ENCODE results near the gene PALM2AKAP2.

The PALM2AKAP2 gene

DNA sequence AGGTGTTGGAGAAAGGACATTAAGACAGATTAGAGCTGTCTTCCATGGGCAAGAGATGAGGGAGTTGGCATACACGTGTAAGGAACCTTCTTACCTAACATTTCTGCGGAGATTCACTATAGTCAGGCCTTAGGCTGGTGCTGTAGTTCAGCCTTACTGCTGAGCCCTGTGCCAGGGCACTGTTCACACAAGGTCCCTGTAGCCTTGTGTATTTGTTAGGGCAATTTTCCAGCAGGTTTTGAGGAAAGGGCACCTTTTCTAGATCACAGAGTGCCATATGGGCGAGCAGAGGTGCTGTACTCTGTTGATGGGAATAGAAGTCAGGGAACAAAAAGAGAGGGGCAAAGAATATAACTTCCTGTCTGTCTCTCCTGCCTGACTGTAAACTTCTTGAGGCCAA, 15.6 kb downstream of the PALM2AKAP2 start:
- Histone ChIP-seq H3K14ac (ENCODE audit: low read length) (no peak overlapping the region), H3K36me3 (replicated peaks in 1 of 2; ENCODE audit: control insufficient read depth in 2 of 2, insufficient read depth in 2 of 2, low read length in 2 of 2) (no peaks in the 10 kb centered on the region), H2BK5ac (ENCODE audit: low read length) (no peak overlapping the region), H3K4me2 (ENCODE audit: insufficient read depth, low read length, poor library complexity, severe bottlenecking) (no peak overlapping the region), H3K18ac (ENCODE audit: low read length) (no peak overlapping the region), H3K27me3 (ENCODE audit: control insufficient read depth in 3 of 3, insufficient read depth in 3 of 3, low read depth in 1 of 3, low read length in 3 of 3) (no peaks in the 10 kb centered on the region), H4K91ac (ENCODE audit: low read depth, low read length, poor library complexity) (no peak overlapping the region), H2AK5ac (ENCODE audit: low read depth, low read length) (no peak overlapping the region), H3K27ac (replicated peaks; ENCODE audit: low read length) (no peak overlapping the region), H3K4ac (ENCODE audit: low read length) (no peak overlapping the region), H2BK15ac (ENCODE audit: low read length) (no peak overlapping the region), H2BK12ac (ENCODE audit: low read length) (no peak overlapping the region), H3K9me3 (replicated peaks in 1 of 2; ENCODE audit: control insufficient read depth in 2 of 2, insufficient read depth in 1 of 2, low read depth in 1 of 2, low read length in 2 of 2) (no peaks in the 10 kb centered on the region), H4K8ac (ENCODE audit: low read depth, low read length) (no peak overlapping the region), H2BK120ac (ENCODE audit: low read depth, low read length) (no peak overlapping the region), H3K9ac (ENCODE audit: low read depth, low read length, poor library complexity) (no peak overlapping the region), H3K4me3 (ENCODE audit: low read length in 2 of 2) (no peak overlapping the region), H3K79me1 (ENCODE audit: low read depth, low read length) (peaks cover 3% of the 10 kb centered on the region), H3K23ac (ENCODE audit: low read depth, low read length, poor library complexity) (no peak overlapping the region), H2AFZ (ENCODE audit: low read length) (no peak overlapping the region), H3K4me1 (ENCODE audit: control insufficient read depth in 2 of 2, insufficient read depth in 1 of 2, low read depth in 1 of 2, low read length in 2 of 2) (peaks cover 0 to 7% of the 10 kb centered on the region in 2 donors)
- DNase-seq (ENCODE audit: low spot score): no peak
- WGBS, 2 donors (ENCODE audit: extremely low coverage in 2 of 2, insufficient read length in 2 of 2, insufficient replicate concordance in 1 of 2): no CpG with 5 or more reads among the region's 3 CpGs

DNA sequence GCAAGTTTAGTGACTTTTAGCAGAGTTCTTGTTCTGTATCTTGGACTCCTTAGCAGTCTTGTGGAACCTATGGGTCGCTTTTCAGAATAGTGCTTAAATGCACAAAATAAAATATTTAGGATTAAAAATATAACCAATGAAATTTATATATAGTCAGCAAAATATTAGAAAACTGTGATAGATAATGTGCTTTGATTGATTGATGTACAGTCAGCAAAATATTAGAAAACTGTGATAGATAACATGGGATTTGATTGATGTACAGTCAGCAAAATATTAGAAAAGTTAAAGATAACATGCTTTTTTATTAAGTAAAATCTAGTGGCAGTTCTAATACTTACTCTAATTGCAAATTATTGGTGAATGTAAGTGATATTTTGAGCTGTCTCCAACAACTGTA, 16.1 kb downstream of the PALM2AKAP2 start:
- peaks cover 3% of the 10 kb centered on the region for H3K79me1 ChIP-seq (ENCODE audit: low read depth, low read length)
- no CpG with 5 or more reads among the region's 1 CpG for WGBS, 2 donors (ENCODE audit: extremely low coverage in 2 of 2, insufficient read length in 2 of 2, insufficient replicate concordance in 1 of 2)
- H3K9me3 ChIP-seq (replicated peaks in 1 of 2; ENCODE audit: control insufficient read depth in 2 of 2, insufficient read depth in 1 of 2, low read depth in 1 of 2, low read length in 2 of 2): no peaks in the 10 kb centered on the region
- no peak overlapping the region for H2AK5ac ChIP-seq (ENCODE audit: low read depth, low read length)
- H3K23ac ChIP-seq (ENCODE audit: low read depth, low read length, poor library complexity): no peak overlapping the region
- H3K9ac ChIP-seq (ENCODE audit: low read depth, low read length, poor library complexity): no peak overlapping the region
- no peak overlapping the region for H2BK15ac ChIP-seq (ENCODE audit: low read length)
- no peak overlapping the region for H4K8ac ChIP-seq (ENCODE audit: low read depth, low read length)
- H3K4me1 ChIP-seq (ENCODE audit: control insufficient read depth in 2 of 2, insufficient read depth in 1 of 2, low read depth in 1 of 2, low read length in 2 of 2): peaks cover 0 to 7% of the 10 kb centered on the region in 2 donors
- H3K4me2 ChIP-seq (ENCODE audit: insufficient read depth, low read length, poor library complexity, severe bottlenecking): no peak overlapping the region
- no peak overlapping the region for H4K91ac ChIP-seq (ENCODE audit: low read depth, low read length, poor library complexity)
- no peak overlapping the region for H2AFZ ChIP-seq (ENCODE audit: low read length)
- H3K18ac ChIP-seq (ENCODE audit: low read length): no peak overlapping the region
- no peak overlapping the region for H3K4me3 ChIP-seq (ENCODE audit: low read length in 2 of 2)
- no peak overlapping the region for H3K4ac ChIP-seq (ENCODE audit: low read length)
- no peak overlapping the region for H3K14ac ChIP-seq (ENCODE audit: low read length)
- H3K36me3 ChIP-seq (replicated peaks in 1 of 2; ENCODE audit: control insufficient read depth in 2 of 2, insufficient read depth in 2 of 2, low read length in 2 of 2): no peaks in the 10 kb centered on the region
- no peak overlapping the region for H3K27ac ChIP-seq (replicated peaks; ENCODE audit: low read length)
- no peaks in the 10 kb centered on the region for H3K27me3 ChIP-seq (ENCODE audit: control insufficient read depth in 3 of 3, insufficient read depth in 3 of 3, low read depth in 1 of 3, low read length in 3 of 3)
- DNase-seq (ENCODE audit: low spot score): no peak
- H2BK120ac ChIP-seq (ENCODE audit: low read depth, low read length): no peak overlapping the region
- H2BK12ac ChIP-seq (ENCODE audit: low read length): no peak overlapping the region
- H2BK5ac ChIP-seq (ENCODE audit: low read length): no peak overlapping the region

DNA sequence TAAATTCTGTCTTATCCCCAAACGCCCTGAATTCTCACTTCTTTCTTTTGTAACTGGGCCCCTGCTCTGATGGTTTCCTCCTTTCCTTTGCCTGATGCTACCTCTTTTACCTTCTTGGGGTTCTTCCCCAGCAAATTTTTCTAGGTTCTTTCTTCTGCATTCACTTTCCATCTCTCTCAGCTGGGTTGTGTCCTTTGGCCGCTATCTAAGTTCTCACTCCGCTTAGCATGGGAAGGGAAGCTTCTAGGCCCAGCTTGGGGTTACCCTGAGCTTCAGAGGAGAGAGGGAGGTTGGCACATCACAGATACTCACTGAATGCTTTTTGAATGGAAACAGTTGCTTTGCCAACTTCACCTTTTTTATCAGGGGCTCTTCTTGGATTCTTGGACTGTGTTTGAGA, 17.0 kb downstream of the PALM2AKAP2 start:
- no CpG with 5 or more reads among the region's 3 CpGs for WGBS, 2 donors (ENCODE audit: extremely low coverage in 2 of 2, insufficient read length in 2 of 2, insufficient replicate concordance in 1 of 2)

DNA sequence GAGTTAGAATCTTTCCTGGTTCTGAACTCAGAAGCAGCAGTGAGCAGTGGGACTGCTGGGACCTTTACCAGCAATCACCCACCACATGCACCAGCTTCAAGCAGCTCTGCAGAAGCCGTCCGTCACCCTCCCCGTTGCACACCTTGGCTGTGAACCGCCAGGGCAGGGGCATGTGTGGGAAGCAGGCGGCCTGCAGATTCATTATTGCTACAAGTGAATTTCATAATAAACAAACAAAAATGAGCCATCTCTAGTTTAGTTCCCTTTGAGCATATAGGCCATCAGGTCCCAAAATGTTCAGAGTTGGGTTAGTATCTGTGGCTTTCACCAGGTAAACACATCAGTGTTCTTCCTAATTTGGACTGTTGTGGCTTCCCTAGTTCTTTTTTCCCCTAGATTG, 17.5 kb downstream of the PALM2AKAP2 start:
- H3K9me3 ChIP-seq (replicated peaks in 1 of 2; ENCODE audit: control insufficient read depth in 2 of 2, insufficient read depth in 1 of 2, low read depth in 1 of 2, low read length in 2 of 2): no peaks in the 10 kb centered on the region
- no peak overlapping the region for H3K27ac ChIP-seq (replicated peaks; ENCODE audit: low read length)
- no peak overlapping the region for H2BK5ac ChIP-seq (ENCODE audit: low read length)
- no peak overlapping the region for H2BK15ac ChIP-seq (ENCODE audit: low read length)
- no peak overlapping the region for H2AK5ac ChIP-seq (ENCODE audit: low read depth, low read length)
- no peak overlapping the region for H4K8ac ChIP-seq (ENCODE audit: low read depth, low read length)
- no peak overlapping the region for H2AFZ ChIP-seq (ENCODE audit: low read length)
- no peak overlapping the region for H3K4ac ChIP-seq (ENCODE audit: low read length)
- no CpG with 5 or more reads among the region's 5 CpGs for WGBS, 2 donors (ENCODE audit: extremely low coverage in 2 of 2, insufficient read length in 2 of 2, insufficient replicate concordance in 1 of 2)
- H4K91ac ChIP-seq (ENCODE audit: low read depth, low read length, poor library complexity): no peak overlapping the region
- no peak overlapping the region for H3K9ac ChIP-seq (ENCODE audit: low read depth, low read length, poor library complexity)
- no peaks in the 10 kb centered on the region for H3K36me3 ChIP-seq (replicated peaks in 1 of 2; ENCODE audit: control insufficient read depth in 2 of 2, insufficient read depth in 2 of 2, low read length in 2 of 2)
- no peak overlapping the region for H3K23ac ChIP-seq (ENCODE audit: low read depth, low read length, poor library complexity)
- peaks cover 3% of the 10 kb centered on the region for H3K79me1 ChIP-seq (ENCODE audit: low read depth, low read length)
- DNase-seq (ENCODE audit: low spot score): no peak
- H3K14ac ChIP-seq (ENCODE audit: low read length): no peak overlapping the region
- no peaks in the 10 kb centered on the region for H3K27me3 ChIP-seq (ENCODE audit: control insufficient read depth in 3 of 3, insufficient read depth in 3 of 3, low read depth in 1 of 3, low read length in 3 of 3)
- H3K4me2 ChIP-seq (ENCODE audit: insufficient read depth, low read length, poor library complexity, severe bottlenecking): no peak overlapping the region
- H2BK12ac ChIP-seq (ENCODE audit: low read length): no peak overlapping the region
- no peak overlapping the region for H3K18ac ChIP-seq (ENCODE audit: low read length)
- peaks cover 0 to 7% of the 10 kb centered on the region in 2 donors for H3K4me1 ChIP-seq (ENCODE audit: control insufficient read depth in 2 of 2, insufficient read depth in 1 of 2, low read depth in 1 of 2, low read length in 2 of 2)
- no peak overlapping the region for H3K4me3 ChIP-seq (ENCODE audit: low read length in 2 of 2)
- no peak overlapping the region for H2BK120ac ChIP-seq (ENCODE audit: low read depth, low read length)

More for the DNA sequence above, 17.0 kb downstream of the PALM2AKAP2 start:
- DNase-seq (ENCODE audit: low spot score): no peak
- Histone ChIP-seq H2BK15ac (ENCODE audit: low read length) (no peak overlapping the region), H3K14ac (ENCODE audit: low read length) (no peak overlapping the region), H4K91ac (ENCODE audit: low read depth, low read length, poor library complexity) (no peak overlapping the region), H3K27me3 (ENCODE audit: control insufficient read depth in 3 of 3, insufficient read depth in 3 of 3, low read depth in 1 of 3, low read length in 3 of 3) (no peaks in the 10 kb centered on the region), H3K23ac (ENCODE audit: low read depth, low read length, poor library complexity) (no peak overlapping the region), H3K27ac (replicated peaks; ENCODE audit: low read length) (no peak overlapping the region), H3K4me2 (ENCODE audit: insufficient read depth, low read length, poor library complexity, severe bottlenecking) (no peak overlapping the region), H3K36me3 (replicated peaks in 1 of 2; ENCODE audit: control insufficient read depth in 2 of 2, insufficient read depth in 2 of 2, low read length in 2 of 2) (no peaks in the 10 kb centered on the region), H3K4ac (ENCODE audit: low read length) (no peak overlapping the region), H3K4me1 (ENCODE audit: control insufficient read depth in 2 of 2, insufficient read depth in 1 of 2, low read depth in 1 of 2, low read length in 2 of 2) (peaks cover 0 to 7% of the 10 kb centered on the region in 2 donors), H2AK5ac (ENCODE audit: low read depth, low read length) (no peak overlapping the region), H2BK120ac (ENCODE audit: low read depth, low read length) (no peak overlapping the region), H3K4me3 (ENCODE audit: low read length in 2 of 2) (no peak overlapping the region), H4K8ac (ENCODE audit: low read depth, low read length) (no peak overlapping the region), H3K9ac (ENCODE audit: low read depth, low read length, poor library complexity) (no peak overlapping the region), H3K18ac (ENCODE audit: low read length) (no peak overlapping the region), H2BK12ac (ENCODE audit: low read length) (no peak overlapping the region), H2AFZ (ENCODE audit: low read length) (no peak overlapping the region), H3K79me1 (ENCODE audit: low read depth, low read length) (peaks cover 3% of the 10 kb centered on the region), H3K9me3 (replicated peaks in 1 of 2; ENCODE audit: control insufficient read depth in 2 of 2, insufficient read depth in 1 of 2, low read depth in 1 of 2, low read length in 2 of 2) (no peaks in the 10 kb centered on the region), H2BK5ac (ENCODE audit: low read length) (no peak overlapping the region)
